NCI-H82 (cell line): ENCODE results near the gene RIPK4.
"Not testable (repeated sequence)": the region's sequence is repeated elsewhere in the genome, so short reads cannot be mapped to it uniquely, and the experiment has no call there.

ENCODE experiments used
- DNase-seq: peaks from one replicate; lab custom pipeline; 2025; lab: John Stamatoyannopoulos, UW

Gene RIPK4

GRCh38 chr21:41714299-41714865 is 52.5 kb downstream of the RIPK4 start:
- DNase-seq: not testable (repeated sequence)

- no peak for DNase-seq
These were observed 53.2 kb downstream of the RIPK4 start for GRCh38 chr21:41713495-41714281.

GRCh38 chr21:41712730-41713129 is 54.1 kb downstream of the RIPK4 start:
- DNase-seq: no peak

GRCh38 chr21:41712201-41712600 is 54.7 kb downstream of the RIPK4 start:
- DNase-seq: no peak

- no peak for DNase-seq
These were observed 55.3 kb downstream of the RIPK4 start for GRCh38 chr21:41711416-41712007.

GRCh38 chr21:41710823-41711160 is 56.1 kb downstream of the RIPK4 start:
- no peak for DNase-seq

- DNase-seq: no peak
These were observed 56.7 kb downstream of the RIPK4 start for GRCh38 chr21:41709965-41710822.

- no peak for DNase-seq
These were observed 57.7 kb downstream of the RIPK4 start for GRCh38 chr21:41709166-41709565.

GRCh38 chr21:41707960-41708330 is 58.9 kb downstream of the RIPK4 start:
- DNase-seq: no peak

GRCh38 chr21:41707231-41707959 is 59.5 kb downstream of the RIPK4 start:
- no peak for DNase-seq

GRCh38 chr21:41706678-41707077 is 60.2 kb downstream of the RIPK4 start:
- DNase-seq: no peak

GRCh38 chr21:41706263-41706639 is 60.6 kb downstream of the RIPK4 start:
- no peak for DNase-seq

- no peak for DNase-seq
These were observed 61.1 kb downstream of the RIPK4 start for GRCh38 chr21:41705546-41706262.

- DNase-seq: no peak
These were observed 62.9 kb downstream of the RIPK4 start for GRCh38 chr21:41703857-41704501.

- DNase-seq: no peak
These were observed 65.1 kb downstream of the RIPK4 start for GRCh38 chr21:41701749-41702148.

GRCh38 chr21:41699311-41699710 is 67.5 kb downstream of the RIPK4 start:
- DNase-seq: no peak

- no peak for DNase-seq
These were observed 68.8 kb downstream of the RIPK4 start for GRCh38 chr21:41698071-41698470.

GRCh38 chr21:41695513-41695912 is 71.3 kb downstream of the RIPK4 start:
- DNase-seq: no peak

- DNase-seq: not testable (repeated sequence)
These were observed 72.8 kb downstream of the RIPK4 start for GRCh38 chr21:41694042-41694441.

GRCh38 chr21:41692185-41692565 is 74.7 kb downstream of the RIPK4 start:
- no peak for DNase-seq
